Fibroblast of skin of abdomen (primary cell): ENCODE data around the gene SNRPD3.
A peak's percentile ranks its signal among the peaks of the same experiment; 100 is the strongest.
"Not testable (repeated sequence)": the region's sequence is repeated elsewhere in the genome, so short reads cannot be mapped to it uniquely, and the experiment has no call there.

ENCODE experiments used
- DNase-seq: peaks from one replicate; pipeline ENCODE4 v3.0.0-alpha.2; 2013

The SNRPD3 gene

GRCh38 chr22:24535348-24535747 is 20.5 kb upstream of the SNRPD3 start:
- no peak for DNase-seq

GRCh38 chr22:24536089-24536488 is 19.7 kb upstream of the SNRPD3 start:
- no peak for DNase-seq

- DNase-seq: no peak
Observed at GRCh38 chr22:24540470-24540869, 15.3 kb upstream of the SNRPD3 start.

- DNase-seq: no peak
Observed at GRCh38 chr22:24541681-24542515, 13.9 kb upstream of the SNRPD3 start.

- DNase-seq: no peak
Observed at GRCh38 chr22:24542641-24543040, 13.2 kb upstream of the SNRPD3 start.

GRCh38 chr22:24543185-24543601 is 12.6 kb upstream of the SNRPD3 start:
- no peak for DNase-seq

GRCh38 chr22:24543679-24544243 is 12.0 kb upstream of the SNRPD3 start:
- DNase-seq: no peak

GRCh38 chr22:24548812-24549211 is 7.0 kb upstream of the SNRPD3 start:
- no peak for DNase-seq

GRCh38 chr22:24550028-24550901 is 5.5 kb upstream of the SNRPD3 start:
- DNase-seq: no peak

- no peak for DNase-seq
Observed at GRCh38 chr22:24550902-24551435, 4.8 kb upstream of the SNRPD3 start.

- DNase-seq: not testable (repeated sequence)
Observed at GRCh38 chr22:24552503-24553286, 3.1 kb upstream of the SNRPD3 start.

- DNase-seq: peak; percentile 6
Observed at GRCh38 chr22:24553597-24554312, 2.0 kb upstream of the SNRPD3 start.

- DNase-seq: peak; percentile 34
Observed at GRCh38 chr22:24554313-24555164, 1.3 kb upstream of the SNRPD3 start, which contains the start of gene GUCD1. TSS of gene GUCD1 (minus strand) at chr22:24555138. CDS start at chr22:24554991, 147 bp downstream.

- no peak for DNase-seq
Observed at GRCh38 chr22:24559471-24559870, 3.7 kb downstream of the SNRPD3 start.

GRCh38 chr22:24563246-24563645 is 7.4 kb downstream of the SNRPD3 start:
- no peak for DNase-seq

- DNase-seq: no peak
Observed at GRCh38 chr22:24564376-24565058, 8.7 kb downstream of the SNRPD3 start.

GRCh38 chr22:24565077-24565476 is 9.3 kb downstream of the SNRPD3 start:
- no peak for DNase-seq

GRCh38 chr22:24566899-24567511 is 11.2 kb downstream of the SNRPD3 start:
- no peak for DNase-seq

- DNase-seq: no peak
Observed at GRCh38 chr22:24567668-24568067, 11.9 kb downstream of the SNRPD3 start.
